ENCODE results near the gene PDE7B.

The PDE7B gene

GRCh38 chr6:135938576-135939207, 87.2 kb downstream of the PDE7B start:
- H4K20me1 ChIP-seq (ENCODE audit: insufficient read depth, low read length) = no peaks in the 10 kb centered on the region
- no peaks in the 10 kb centered on the region for H3K4me1 ChIP-seq (ENCODE audit: insufficient read depth, low read length, severe bottlenecking)
- H3K27me3 ChIP-seq (ENCODE audit: insufficient read depth, low read length) = no peaks in the 10 kb centered on the region
- H3K27ac ChIP-seq (ENCODE audit: low read depth, low read length, poor library complexity, severe bottlenecking) = no peak overlapping the region
- H3K79me2 ChIP-seq (ENCODE audit: insufficient read depth, low read length) = no peaks in the 10 kb centered on the region
- no peak for TF ChIP-seq EZH2 (IDR thresholded peaks at IDR 0.05; ENCODE audit: borderline replicate concordance, low read length)
- TF ChIP-seq CTCF (IDR thresholded peaks at IDR 0.05; ENCODE audit: low read length) = 0 out of 2 replicates have a peak, but pooled peaks have one; percentile 18
- no peak overlapping the region for H2AFZ ChIP-seq (ENCODE audit: low read length)
- H3K36me3 ChIP-seq (ENCODE audit: insufficient read depth, low read length) = no peaks in the 10 kb centered on the region
- no peaks in the 10 kb centered on the region for H3K9me3 ChIP-seq (ENCODE audit: low read length)
- H3K4me2 ChIP-seq (ENCODE audit: low read length) = no peak overlapping the region
- H3K9ac ChIP-seq (ENCODE audit: low read length) = no peak overlapping the region
- no peaks in the 10 kb centered on the region for H3F3A ChIP-seq (ENCODE audit: insufficient read depth, low read length)
- H3K4me3 ChIP-seq (ENCODE audit: low read depth, low read length, poor library complexity, severe bottlenecking) = no peak overlapping the region
- H3K9me2 ChIP-seq (ENCODE audit: low read depth, low read length) = no peaks in the 10 kb centered on the region

DNA sequence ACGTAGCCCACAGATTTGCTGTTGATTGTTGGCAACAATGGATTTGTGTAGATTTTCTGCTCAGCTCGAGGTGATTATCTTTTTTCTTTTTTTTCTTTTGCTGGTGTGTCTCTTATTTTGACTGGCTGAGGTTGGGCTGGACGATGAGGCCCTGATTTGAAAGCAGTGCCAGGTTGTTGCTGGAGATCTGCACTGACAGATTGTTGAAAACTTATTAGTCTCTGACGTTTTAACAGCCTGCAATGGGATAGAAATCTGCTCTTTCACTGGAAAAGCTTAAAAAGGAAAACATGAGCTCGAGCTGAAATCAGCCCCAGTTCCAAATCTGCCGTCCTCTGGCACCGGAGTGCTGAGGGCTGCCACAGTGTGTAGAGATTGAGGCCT, 87.7 kb downstream of the PDE7B start:
- H3K27ac ChIP-seq (ENCODE audit: low read depth, low read length, poor library complexity, severe bottlenecking) = no peak overlapping the region
- no peaks in the 10 kb centered on the region for H3K9me2 ChIP-seq (ENCODE audit: low read depth, low read length)
- no peak overlapping the region for H3K4me2 ChIP-seq (ENCODE audit: low read length)
- no peak overlapping the region for H3K9ac ChIP-seq (ENCODE audit: low read length)
- H3K27me3 ChIP-seq (ENCODE audit: insufficient read depth, low read length) = no peaks in the 10 kb centered on the region
- no peak overlapping the region for H2AFZ ChIP-seq (ENCODE audit: low read length)
- H3K36me3 ChIP-seq (ENCODE audit: insufficient read depth, low read length) = no peaks in the 10 kb centered on the region
- H3K4me1 ChIP-seq (ENCODE audit: insufficient read depth, low read length, severe bottlenecking) = no peaks in the 10 kb centered on the region
- no peaks in the 10 kb centered on the region for H3K79me2 ChIP-seq (ENCODE audit: insufficient read depth, low read length)
- no peaks in the 10 kb centered on the region for H3F3A ChIP-seq (ENCODE audit: insufficient read depth, low read length)
- TF ChIP-seq EZH2 (IDR thresholded peaks at IDR 0.05; ENCODE audit: borderline replicate concordance, low read length) (no peak), CTCF (IDR thresholded peaks at IDR 0.05; ENCODE audit: low read length) (no peak)
- no peak overlapping the region for H3K4me3 ChIP-seq (ENCODE audit: low read depth, low read length, poor library complexity, severe bottlenecking)
- H3K9me3 ChIP-seq (ENCODE audit: low read length) = no peaks in the 10 kb centered on the region
- H4K20me1 ChIP-seq (ENCODE audit: insufficient read depth, low read length) = no peaks in the 10 kb centered on the region

GRCh38 chr6:135940616-135941167, 89.2 kb downstream of the PDE7B start:
- no peak overlapping the region for H3K9ac ChIP-seq (ENCODE audit: low read length)
- H3K4me2 ChIP-seq (ENCODE audit: low read length) = no peak overlapping the region
- H3F3A ChIP-seq (ENCODE audit: insufficient read depth, low read length) = no peaks in the 10 kb centered on the region
- TF ChIP-seq CTCF (IDR thresholded peaks at IDR 0.05; ENCODE audit: low read length) (no peak), EZH2 (IDR thresholded peaks at IDR 0.05; ENCODE audit: borderline replicate concordance, low read length) (no peak)
- no peak overlapping the region for H2AFZ ChIP-seq (ENCODE audit: low read length)
- no peaks in the 10 kb centered on the region for H3K9me2 ChIP-seq (ENCODE audit: low read depth, low read length)
- H3K27me3 ChIP-seq (ENCODE audit: insufficient read depth, low read length) = no peaks in the 10 kb centered on the region
- H3K79me2 ChIP-seq (ENCODE audit: insufficient read depth, low read length) = no peaks in the 10 kb centered on the region
- no peaks in the 10 kb centered on the region for H3K36me3 ChIP-seq (ENCODE audit: insufficient read depth, low read length)
- H3K9me3 ChIP-seq (ENCODE audit: low read length) = no peaks in the 10 kb centered on the region
- no peak overlapping the region for H3K4me3 ChIP-seq (ENCODE audit: low read depth, low read length, poor library complexity, severe bottlenecking)
- no peak overlapping the region for H3K27ac ChIP-seq (ENCODE audit: low read depth, low read length, poor library complexity, severe bottlenecking)
- no peaks in the 10 kb centered on the region for H3K4me1 ChIP-seq (ENCODE audit: insufficient read depth, low read length, severe bottlenecking)
- H4K20me1 ChIP-seq (ENCODE audit: insufficient read depth, low read length) = no peaks in the 10 kb centered on the region

Measured in OCI-LY1 (cell line).